Muscle of back (tissue), 11 donors: ENCODE measurements around the gene STOX2. TPM values are rescaled to one million over a fixed set of nuclear protein-coding genes. Genes with fewer than 3 reads are reported as not detected.

Experiments used
- DNase-seq, 3 donors: peaks; one replicate each; pipeline versions ENCODE4 v3.0.0 to v3.0.0-alpha.2; 2013
- polyA plus RNA-seq, 10 donors: library from polyadenylated mRNA; unstranded; fragments of 120-200 nt; gene quantifications; one replicate each; pipeline ENCODE4 v1.2.1, GENCODE V29; 2013; ENCODE audit not compliant: insufficient read length in 10 of 10

Gene STOX2
- polyA plus RNA-seq, 10 donors, result 5.3 to 8.8 (median 6.3) TPM

GRCh38 chr4:183889190-183889589 is 15.9 kb upstream of the STOX2 start:
- DNase-seq, result no peak

GRCh38 chr4:183897193-183897592 is 7.9 kb upstream of the STOX2 start:
- no peak for DNase-seq

- no peak for DNase-seq
Measured at GRCh38 chr4:183898456-183898855, 6.7 kb upstream of the STOX2 start.

GRCh38 chr4:183903021-183903760 is 1.9 kb upstream of the STOX2 start:
- no peak for DNase-seq

GRCh38 chr4:183905593-183906488 is 734 bp downstream of the STOX2 start:
- peak in 2 of 3 donors; percentile 55 to 89 for DNase-seq

- no peak for DNase-seq
Measured at GRCh38 chr4:183906489-183906738, 1.3 kb downstream of the STOX2 start.

GRCh38 chr4:183906739-183907651 is 1.9 kb downstream of the STOX2 start:
- DNase-seq, result peak in 2 of 3 donors; percentile 42 to 83

GRCh38 chr4:183907871-183908683 is 3.0 kb downstream of the STOX2 start:
- DNase-seq, result no peak

- no peak for DNase-seq
Measured at GRCh38 chr4:183909187-183909586, 4.1 kb downstream of the STOX2 start.

- no peak for DNase-seq
Measured at GRCh38 chr4:183909801-183910200, 4.7 kb downstream of the STOX2 start.

GRCh38 chr4:183912585-183912984 is 7.5 kb downstream of the STOX2 start:
- DNase-seq, result no peak

GRCh38 chr4:183915976-183916375 is 10.9 kb downstream of the STOX2 start:
- DNase-seq, result no peak

- DNase-seq, result peak in 2 of 3 donors; percentile 19 to 49
Measured at GRCh38 chr4:183918696-183919095, 13.6 kb downstream of the STOX2 start.

GRCh38 chr4:183919141-183919540 is 14.0 kb downstream of the STOX2 start:
- peak in 2 of 3 donors; percentile 63 to 78 for DNase-seq

GRCh38 chr4:183920512-183920911 is 15.4 kb downstream of the STOX2 start:
- no peak for DNase-seq

- no peak for DNase-seq
Measured at GRCh38 chr4:183921335-183921734, 16.2 kb downstream of the STOX2 start.

- DNase-seq, result no peak
Measured at GRCh38 chr4:183924362-183925044, 19.4 kb downstream of the STOX2 start.

- DNase-seq, result no peak
Measured at GRCh38 chr4:183926950-183927349, 21.8 kb downstream of the STOX2 start.

- no peak for DNase-seq
Measured at GRCh38 chr4:183932576-183932975, 27.5 kb downstream of the STOX2 start.

GRCh38 chr4:183934761-183935160 is 29.7 kb downstream of the STOX2 start:
- DNase-seq, result no peak
